GM23338 (cell line): ENCODE results near the gene KRT3. TPM values are rescaled to one million over a fixed set of nuclear protein-coding genes. Genes with fewer than 3 reads are reported as not detected.

Source experiments
- ATAC-seq: fragments of 200-7000 bp; cut with Tn5 transposase; 3 replicates; pipeline ENCODE4 v1.9.1; 2020
- DNase-seq: peaks from one replicate; pipeline ENCODE4 v3.0.0-alpha.2; 2015; ENCODE audit warnings: low spot score
- H2AFZ ChIP-seq: fragments of 200-600 bp; sonication (generic); 2 replicates; pipeline ENCODE4 v1.8.0; 2016; ENCODE audit warnings: antibody characterized with exemption, mild to moderate bottlenecking, moderate library complexity
- H3F3A ChIP-seq: fragments of 200-600 bp; sonication (generic); replicated peaks from 2 replicates; pipeline ENCODE4 v1.8.0; 2017; ENCODE audit warnings: antibody characterized with exemption, mixed run types, low read depth
- H3K27ac ChIP-seq: fragments of 200-600 bp; sonication (generic); 2 replicates; pipeline ENCODE4 v1.6.1; 2016; ENCODE audit warnings: low read depth
- H3K27me3 ChIP-seq: fragments of 200-600 bp; sonication (generic); 2 replicates; pipeline ENCODE4 v1.8.0; 2016; ENCODE audit warnings: mild to moderate bottlenecking, mixed run types, moderate library complexity; ENCODE audit not compliant: insufficient read depth
- H3K36me3 ChIP-seq: fragments of 200-600 bp; sonication (generic); 2 replicates; pipeline ENCODE4 v1.8.0; 2016; ENCODE audit warnings: mild to moderate bottlenecking; ENCODE audit not compliant: insufficient read depth
- H3K4me1 ChIP-seq: fragments of 200-600 bp; sonication (generic); 2 replicates; pipeline ENCODE4 v1.8.0; 2016; ENCODE audit warnings: mild to moderate bottlenecking, moderate library complexity; ENCODE audit not compliant: insufficient read depth
- H3K4me2 ChIP-seq: fragments of 200-600 bp; sonication (generic); 2 replicates; pipeline ENCODE4 v1.7.1; 2017; ENCODE audit warnings: mixed run types
- H3K4me3 ChIP-seq: fragments of 200-600 bp; sonication (generic); 2 replicates; pipeline ENCODE4 v1.6.1; 2016; ENCODE audit warnings: mixed run types
- H3K79me2 ChIP-seq: fragments of 200-600 bp; sonication (generic); replicated peaks from 2 replicates; pipeline ENCODE4 v1.8.0; 2017; ENCODE audit warnings: mild to moderate bottlenecking; ENCODE audit not compliant: insufficient read depth
- H3K9me2 ChIP-seq: fragments of 200-600 bp; sonication (generic); 2 replicates; pipeline ENCODE4 v1.8.0; 2017; ENCODE audit not compliant: insufficient read depth
- H4K20me1 ChIP-seq: fragments of 200-600 bp; sonication (generic); replicated peaks from 2 replicates; pipeline ENCODE4 v1.8.0; 2017; ENCODE audit warnings: mild to moderate bottlenecking; ENCODE audit not compliant: insufficient read depth
- H3K27ac Mint-ChIP-seq: 2 replicates; pipeline ENCODE4 v1.8.0; 2020; ENCODE audit warnings: inconsistent platforms, mild to moderate bottlenecking, moderate library complexity, mixed read lengths
- H3K27me3 Mint-ChIP-seq: 3 replicates; pipeline ENCODE4 v1.8.0; 2022; ENCODE audit warnings: low read depth, mild to moderate bottlenecking, moderate library complexity, mixed read lengths, inconsistent platforms; ENCODE audit not compliant: insufficient read depth, poor library complexity
- H3K36me3 Mint-ChIP-seq: 3 replicates; pipeline ENCODE4 v1.8.0; 2021; ENCODE audit warnings: low read depth, mild to moderate bottlenecking, inconsistent platforms, moderate library complexity, mixed read lengths
- H3K4me1 Mint-ChIP-seq: 3 replicates; pipeline ENCODE4 v1.8.0; 2020; ENCODE audit warnings: mild to moderate bottlenecking, inconsistent platforms, mixed read lengths
- H3K4me3 Mint-ChIP-seq: 3 replicates; pipeline ENCODE4 v1.8.0; 2021; ENCODE audit warnings: moderate library complexity, mild to moderate bottlenecking, inconsistent platforms, mixed read lengths
- H3K9me3 Mint-ChIP-seq: 3 replicates; pipeline ENCODE4 v1.8.0; 2020; ENCODE audit warnings: moderate library complexity, mild to moderate bottlenecking, inconsistent platforms, mixed read lengths
- CREB1 ChIP-seq: fragments of 250-450 bp; sonication (Bioruptor Pico); IDR thresholded peaks from 2 replicates; pipeline ENCODE4 v1.5.0; 2020; ENCODE audit warnings: low read depth, mild to moderate bottlenecking, moderate library complexity
- CTCF ChIP-seq, 2 experiments: fragments of 200-600 bp in 1 of 2; sonication (generic) in 1 of 2; conservative IDR thresholded peaks; 2 replicates each; pipeline versions ENCODE4 v1.5.1 to v1.6.1; 2016 to 2017; ENCODE audit warnings: antibody characterized with exemption in 2 of 2, low read depth in 2 of 2, mild to moderate bottlenecking in 2 of 2, moderate library complexity in 1 of 2
- ETS1 ChIP-seq: IDR thresholded peaks from 2 replicates; pipeline ENCODE4 v1.6.1; 2016; ENCODE audit warnings: antibody characterized with exemption
- EZH2 ChIP-seq: fragments of 200-600 bp; sonication (generic); IDR thresholded peaks from one replicate; pipeline ENCODE4 v1.8.0; 2017; ENCODE audit warnings: antibody characterized with exemption, mild to moderate bottlenecking, low read depth; ENCODE audit not compliant: unreplicated experiment
- EZH2phosphoT487 ChIP-seq: fragments of 200-600 bp; sonication (generic); IDR thresholded peaks from one replicate; pipeline ENCODE4 v1.8.1; 2018; ENCODE audit warnings: antibody characterized with exemption; ENCODE audit not compliant: unreplicated experiment
- JUNB ChIP-seq: IDR thresholded peaks from one replicate; pipeline ENCODE4 v1.6.1; 2016; ENCODE audit warnings: antibody characterized with exemption; ENCODE audit not compliant: unreplicated experiment
- NANOG ChIP-seq: IDR thresholded peaks from 2 replicates; pipeline ENCODE4 v1.6.1; 2016; ENCODE audit warnings: antibody characterized with exemption, borderline replicate concordance
- POLR2AphosphoS5 ChIP-seq: IDR thresholded peaks from 2 replicates; pipeline ENCODE4 v1.6.1; 2016; ENCODE audit warnings: antibody characterized with exemption, low read depth
- REST ChIP-seq: IDR thresholded peaks from one replicate; pipeline ENCODE4 v1.6.1; 2018; ENCODE audit warnings: antibody characterized with exemption; ENCODE audit not compliant: unreplicated experiment
- STAT1 ChIP-seq: IDR thresholded peaks from one replicate; pipeline ENCODE4 v1.6.1; 2016; ENCODE audit warnings: antibody characterized with exemption; ENCODE audit not compliant: unreplicated experiment
- ZNF114 ChIP-seq: fragments of 250-450 bp; sonication (Bioruptor Pico); IDR thresholded peaks from 2 replicates; pipeline ENCODE4 v1.5.0; 2020; ENCODE audit warnings: mild to moderate bottlenecking, moderate library complexity
- ZNF331 ChIP-seq: fragments of 250-450 bp; sonication (Bioruptor Pico); IDR thresholded peaks from 2 replicates; pipeline ENCODE4 v1.5.0; 2020; ENCODE audit warnings: low read depth, mild to moderate bottlenecking, moderate library complexity
- ZNF462 ChIP-seq: fragments of 250-450 bp; sonication (Bioruptor Pico); IDR thresholded peaks from 2 replicates; pipeline ENCODE4 v1.5.0; 2020; ENCODE audit warnings: mild to moderate bottlenecking, moderate library complexity
- polyA plus RNA-seq: library from polyadenylated mRNA; unstranded; fragments of >200 nt; fragmentation: Nextera tagmentation; extraction: Ambion mirVana; gene quantifications from 2 replicates; pipeline ENCODE4 v1.2.1, GENCODE V29; 2016
- total RNA-seq: library from RNA; depleted of rRNA; stranded (reverse); fragments of >200 nt; shearing (Covaris generic); gene quantifications from 2 replicates; pipeline ENCODE4 v1.2.3, GENCODE V29; 2014

Gene KRT3
- total and polyA plus RNA-seq, 2 experiments from 2014 or later: not detected

- peaks cover 9% of the 10 kb centered on the region for H3K27me3 Mint-ChIP-seq
- no peak for DNase-seq
- Histone ChIP-seq H3K36me3 (no peaks in the 10 kb centered on the region), H3K9me2 (0 out of 2 replicates have a peak, but pooled peaks cover 5% of the 10 kb centered on the region), H3K4me2 (no peak overlapping the region), H3K27ac (no peak overlapping the region), H3F3A (no peaks in the 10 kb centered on the region), H3K4me1 (no peaks in the 10 kb centered on the region), H4K20me1 (no peaks in the 10 kb centered on the region), H3K4me3 (no peak overlapping the region), H3K27me3 (no peaks in the 10 kb centered on the region), H2AFZ (no peak overlapping the region), H3K79me2 (no peaks in the 10 kb centered on the region)
- H3K4me1 Mint-ChIP-seq: no peaks in the 10 kb centered on the region
- TF ChIP-seq CTCF (conservative IDR thresholded peaks at IDR 0.05; ENCODE audit: low read depth in 2 of 2) (no peak), ZNF462 (CRISPR knock-in tag) (no peak), REST (no peak), ETS1 (no peak), ZNF331 (CRISPR knock-in tag) (no peak), JUNB (no peak), NANOG (no peak), CREB1 (CRISPR knock-in tag) (no peak), EZH2phosphoT487 (no peak), STAT1 (no peak), EZH2 (no peak), POLR2AphosphoS5 (no peak), ZNF114 (no peak)
- H3K27ac Mint-ChIP-seq: no peak overlapping the region
- no peak overlapping the region for H3K4me3 Mint-ChIP-seq
- H3K36me3 Mint-ChIP-seq: peaks cover 5% of the 10 kb centered on the region
- peaks cover 18% of the 10 kb centered on the region for H3K9me3 Mint-ChIP-seq
- no peak for ATAC-seq
These were observed 39.5 kb downstream of the KRT3 start for GRCh38 chr12:52756281-52756960.
